Endothelial cell of umbilical vein (primary cell): ENCODE results near the gene CCNK.

Experiments used
- EZH2 ChIP-seq: IDR thresholded peaks from 2 replicates; pipeline ENCODE4 v1.6.1; 2012; ENCODE audit warnings: borderline replicate concordance, low read depth, mild to moderate bottlenecking, moderate library complexity, low read length, inconsistent platforms; ENCODE audit not compliant: severe bottlenecking
- FOS ChIP-seq: IDR thresholded peaks from 2 replicates; pipeline ENCODE4 v1.6.1; 2011; ENCODE audit warnings: mild to moderate bottlenecking, low read length, moderate library complexity, borderline replicate concordance; ENCODE audit not compliant: insufficient read depth
- GATA2 ChIP-seq: IDR thresholded peaks from 2 replicates; pipeline ENCODE4 v1.7.0; 2011; ENCODE audit warnings: low read depth, mild to moderate bottlenecking, moderate library complexity, mixed read lengths, low read length; ENCODE audit not compliant: insufficient read length, insufficient read depth
- JUN ChIP-seq: IDR thresholded peaks from 2 replicates; pipeline ENCODE4 v1.6.1; 2011; ENCODE audit warnings: borderline replicate concordance, low read depth; ENCODE audit not compliant: insufficient read length, insufficient read depth
- MYC ChIP-seq: IDR thresholded peaks from one replicate; pipeline ENCODE4 v1.6.1; 2011; ENCODE audit warnings: mild to moderate bottlenecking, low read depth, low read length
- POLR2A ChIP-seq: IDR thresholded peaks from 2 replicates; pipeline ENCODE4 v1.6.1; 2012; ENCODE audit warnings: low read depth, mild to moderate bottlenecking, control low read depth, low read length
- POLR2AphosphoS5 ChIP-seq: IDR thresholded peaks from 2 replicates; pipeline ENCODE4 v1.6.1; 2012; ENCODE audit warnings: low read depth, mild to moderate bottlenecking, control low read depth, low read length, moderate library complexity; ENCODE audit not compliant: insufficient read depth
- TF ChIP-seq, protein P1 (sequence below), 2 donors: IDR thresholded peaks; 1 replicate in 1 of 2; 2 replicates in 1 of 2; pipeline ENCODE4 v1.5.1; 2011; ENCODE audit warnings: low read length in 2 of 2, mild to moderate bottlenecking in 2 of 2, moderate library complexity in 2 of 2, control low read depth in 1 of 2, inconsistent platforms in 1 of 2, low read depth in 1 of 2; ENCODE audit not compliant: insufficient read depth in 1 of 2; ENCODE audit errors: extremely low read depth in 1 of 2
- TF ChIP-seq, protein P2 (sequence below): IDR thresholded peaks from 2 replicates; pipeline ENCODE4 v1.6.1; 2011; ENCODE audit not compliant: insufficient read depth, insufficient read length

DNA sequence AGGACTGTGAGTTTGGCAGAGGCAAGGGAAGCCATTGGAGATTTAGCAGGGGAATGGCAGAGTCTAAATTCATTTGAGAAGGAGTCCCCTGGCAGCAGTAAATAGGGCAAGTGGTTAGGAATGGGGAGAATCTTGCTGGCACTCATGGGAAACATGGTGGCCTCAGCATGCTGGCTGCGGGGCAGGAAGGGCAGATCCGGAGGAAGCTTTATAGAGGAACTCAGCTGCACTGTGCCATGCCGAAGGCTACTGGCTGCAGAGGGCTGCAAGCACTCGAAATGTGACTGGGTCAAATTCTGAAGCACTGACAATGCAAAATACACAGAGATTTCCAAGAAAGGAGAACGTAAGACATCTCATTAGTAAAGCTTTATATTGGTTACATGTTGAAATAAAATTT, 23.9 kb downstream of the CCNK start:
- TF ChIP-seq POLR2AphosphoS5 (no peak), JUN (no peak), EZH2 (no peak), MYC (no peak), POLR2A (no peak), GATA2 (no peak), FOS (no peak)
- TF ChIP-seq, protein P1, sequence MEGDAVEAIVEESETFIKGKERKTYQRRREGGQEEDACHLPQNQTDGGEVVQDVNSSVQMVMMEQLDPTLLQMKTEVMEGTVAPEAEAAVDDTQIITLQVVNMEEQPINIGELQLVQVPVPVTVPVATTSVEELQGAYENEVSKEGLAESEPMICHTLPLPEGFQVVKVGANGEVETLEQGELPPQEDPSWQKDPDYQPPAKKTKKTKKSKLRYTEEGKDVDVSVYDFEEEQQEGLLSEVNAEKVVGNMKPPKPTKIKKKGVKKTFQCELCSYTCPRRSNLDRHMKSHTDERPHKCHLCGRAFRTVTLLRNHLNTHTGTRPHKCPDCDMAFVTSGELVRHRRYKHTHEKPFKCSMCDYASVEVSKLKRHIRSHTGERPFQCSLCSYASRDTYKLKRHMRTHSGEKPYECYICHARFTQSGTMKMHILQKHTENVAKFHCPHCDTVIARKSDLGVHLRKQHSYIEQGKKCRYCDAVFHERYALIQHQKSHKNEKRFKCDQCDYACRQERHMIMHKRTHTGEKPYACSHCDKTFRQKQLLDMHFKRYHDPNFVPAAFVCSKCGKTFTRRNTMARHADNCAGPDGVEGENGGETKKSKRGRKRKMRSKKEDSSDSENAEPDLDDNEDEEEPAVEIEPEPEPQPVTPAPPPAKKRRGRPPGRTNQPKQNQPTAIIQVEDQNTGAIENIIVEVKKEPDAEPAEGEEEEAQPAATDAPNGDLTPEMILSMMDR (IDR thresholded peaks at IDR 0.05; ENCODE audit: extremely low read depth in 1 of 2, insufficient read depth in 1 of 2, low read depth in 1 of 2, low read length in 2 of 2): no peak
- TF ChIP-seq, protein P2, sequence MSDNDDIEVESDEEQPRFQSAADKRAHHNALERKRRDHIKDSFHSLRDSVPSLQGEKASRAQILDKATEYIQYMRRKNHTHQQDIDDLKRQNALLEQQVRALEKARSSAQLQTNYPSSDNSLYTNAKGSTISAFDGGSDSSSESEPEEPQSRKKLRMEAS: no peak
